ENCODE results near the gene CFAP97D1.

GRCh38 chr17:43759836-43760235, 20.4 kb upstream of the CFAP97D1 start:
- TF ChIP-seq, protein P1, sequence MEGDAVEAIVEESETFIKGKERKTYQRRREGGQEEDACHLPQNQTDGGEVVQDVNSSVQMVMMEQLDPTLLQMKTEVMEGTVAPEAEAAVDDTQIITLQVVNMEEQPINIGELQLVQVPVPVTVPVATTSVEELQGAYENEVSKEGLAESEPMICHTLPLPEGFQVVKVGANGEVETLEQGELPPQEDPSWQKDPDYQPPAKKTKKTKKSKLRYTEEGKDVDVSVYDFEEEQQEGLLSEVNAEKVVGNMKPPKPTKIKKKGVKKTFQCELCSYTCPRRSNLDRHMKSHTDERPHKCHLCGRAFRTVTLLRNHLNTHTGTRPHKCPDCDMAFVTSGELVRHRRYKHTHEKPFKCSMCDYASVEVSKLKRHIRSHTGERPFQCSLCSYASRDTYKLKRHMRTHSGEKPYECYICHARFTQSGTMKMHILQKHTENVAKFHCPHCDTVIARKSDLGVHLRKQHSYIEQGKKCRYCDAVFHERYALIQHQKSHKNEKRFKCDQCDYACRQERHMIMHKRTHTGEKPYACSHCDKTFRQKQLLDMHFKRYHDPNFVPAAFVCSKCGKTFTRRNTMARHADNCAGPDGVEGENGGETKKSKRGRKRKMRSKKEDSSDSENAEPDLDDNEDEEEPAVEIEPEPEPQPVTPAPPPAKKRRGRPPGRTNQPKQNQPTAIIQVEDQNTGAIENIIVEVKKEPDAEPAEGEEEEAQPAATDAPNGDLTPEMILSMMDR (IDR thresholded peaks at IDR 0.05; ENCODE audit: borderline replicate concordance, extremely low read depth, low read length, poor library complexity, severe bottlenecking): no peak
- TF ChIP-seq EZH2 (IDR thresholded peaks at IDR 0.05; ENCODE audit: borderline replicate concordance, low read depth, low read length, severe bottlenecking): no peak

All from DND-41 (cell line).